ENCODE results near the gene TDRD10.

The TDRD10 gene

DNA sequence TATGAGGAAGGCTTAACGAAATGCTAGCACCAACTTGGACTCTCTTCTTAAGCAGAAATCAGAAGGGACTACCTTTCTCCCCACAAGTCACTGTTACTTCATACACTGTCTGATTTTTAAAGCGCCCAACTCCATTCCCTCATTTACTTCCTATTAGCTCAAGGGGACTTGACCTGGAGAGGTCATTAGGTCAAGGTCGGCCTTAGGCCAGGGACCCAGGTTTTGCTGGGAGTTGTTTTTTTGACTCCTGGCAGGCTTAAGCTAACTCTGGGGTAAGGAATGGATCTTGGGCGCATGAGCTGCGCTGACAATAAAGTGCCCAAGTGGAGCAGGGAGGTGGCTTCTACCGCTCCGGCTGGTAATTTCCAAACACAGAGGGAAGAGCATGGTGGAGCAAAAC, 89.2 kb downstream of the TDRD10 start:
- no peak overlapping the region for H3K27ac ChIP-seq
- TF ChIP-seq ZFX (IDR thresholded peaks at IDR 0.05) (no peak), CTCF (conservative IDR thresholded peaks at IDR 0.05) (no peak)

DNA sequence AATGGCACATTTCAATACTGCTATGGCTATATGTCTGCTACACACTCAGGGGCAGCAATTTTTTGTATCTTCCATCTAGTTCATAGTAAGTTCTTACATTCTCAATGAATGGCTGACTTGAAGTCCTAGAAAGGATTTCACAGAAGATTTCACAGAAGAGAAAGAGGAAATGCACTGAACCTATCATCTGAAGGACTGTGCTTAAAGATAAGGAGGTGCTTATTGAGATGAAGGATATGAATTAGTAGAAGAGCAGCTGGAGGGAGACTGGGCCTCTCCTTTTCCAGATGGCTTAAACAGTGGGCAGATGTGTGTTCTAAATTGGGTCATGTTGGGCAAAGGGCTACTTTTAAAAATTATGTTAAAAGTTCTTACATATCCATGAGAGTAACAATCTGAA, 91.4 kb downstream of the TDRD10 start:
- no peak overlapping the region for H3K27ac ChIP-seq
- TF ChIP-seq ZFX (IDR thresholded peaks at IDR 0.05) = no peak
- TF ChIP-seq CTCF (conservative IDR thresholded peaks at IDR 0.05) = no peak

GRCh38 chr1:154594811-154595210, 92.8 kb downstream of the TDRD10 start:
- no peak overlapping the region for H3K27ac ChIP-seq
- no peak for TF ChIP-seq ZFX (IDR thresholded peaks at IDR 0.05)
- no peak for TF ChIP-seq CTCF (conservative IDR thresholded peaks at IDR 0.05)

- TF ChIP-seq ZFX (IDR thresholded peaks at IDR 0.05) (no peak), CTCF (conservative IDR thresholded peaks at IDR 0.05) (no peak)
- H3K27ac ChIP-seq = no peak overlapping the region
Observed at GRCh38 chr1:154595621-154596020, 93.6 kb downstream of the TDRD10 start.

All from C4-2B (cell line).